NCI-H1436 (cell line): Measurements from ENCODE around the gene TRMU.

Experiments used
- DNase-seq: peaks from one replicate; lab custom pipeline; 2025; lab: John Stamatoyannopoulos, UW

The TRMU gene

GRCh38 chr22:46369716-46370583 is 34.4 kb downstream of the TRMU start:
- DNase-seq = no peak

- no peak for DNase-seq
Measured at GRCh38 chr22:46370584-46371291, 35.2 kb downstream of the TRMU start.

- no peak for DNase-seq
Measured at GRCh38 chr22:46371623-46372226, 36.2 kb downstream of the TRMU start.

DNA sequence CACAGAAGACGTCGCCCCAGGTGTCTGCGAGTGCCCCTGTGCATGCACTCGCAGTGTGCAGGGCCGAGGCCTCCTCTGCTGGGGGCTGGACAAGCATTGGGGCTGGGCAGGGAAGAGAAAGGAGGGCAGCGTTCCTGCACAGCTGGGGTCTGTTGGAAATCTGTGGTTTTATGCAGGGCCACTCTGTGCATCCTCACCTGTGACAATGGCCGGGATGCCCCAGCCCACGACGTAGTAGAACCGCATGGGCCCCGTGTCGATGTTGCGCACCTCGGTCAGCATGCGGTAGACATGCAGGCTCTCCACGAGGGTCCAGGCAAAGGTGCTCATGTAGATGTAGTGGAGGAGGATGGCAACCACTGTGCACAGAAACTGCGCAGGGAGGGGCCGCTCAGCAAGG is 37.2 kb downstream of the TRMU start:
- no peak for DNase-seq

GRCh38 chr22:46373159-46373558 is 37.6 kb downstream of the TRMU start:
- no peak for DNase-seq

DNA sequence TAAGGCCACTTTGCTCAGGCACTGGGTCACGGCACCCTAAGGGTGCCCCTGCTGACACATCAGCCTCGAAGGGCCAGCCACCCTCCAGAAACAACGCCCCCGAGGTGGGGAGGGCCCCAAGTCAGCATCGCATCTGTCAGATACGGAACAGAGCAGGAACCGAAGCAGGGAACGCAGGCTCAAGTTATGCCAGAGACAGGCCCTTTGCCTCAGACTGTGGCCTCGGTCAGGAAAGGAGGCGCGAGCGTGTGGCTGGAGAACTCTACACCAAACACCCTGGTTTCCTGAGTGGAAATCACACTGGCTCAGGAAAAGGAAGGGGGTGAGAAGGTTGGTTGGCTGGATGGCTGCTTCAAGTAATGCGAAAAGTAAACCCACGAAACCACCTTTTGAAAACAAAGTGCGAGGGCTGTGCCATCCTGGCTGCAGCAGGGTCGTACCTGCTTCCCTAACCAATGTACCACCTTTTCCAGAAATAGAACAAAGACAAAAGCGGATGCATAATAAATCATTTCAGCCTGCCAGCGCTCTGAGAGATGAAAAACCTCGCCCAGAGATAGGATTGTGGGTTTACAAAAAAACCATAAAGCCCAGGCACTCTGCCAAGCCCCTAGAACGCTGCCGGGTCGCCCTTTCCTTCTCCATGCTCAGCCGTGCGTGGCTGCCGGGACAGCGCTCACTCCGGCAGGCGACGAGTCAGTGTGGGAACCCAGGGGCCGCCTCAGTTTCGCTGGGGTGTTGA is 38.6 kb downstream of the TRMU start:
- DNase-seq = no peak

- no peak for DNase-seq
Measured at GRCh38 chr22:46374663-46375474, 39.4 kb downstream of the TRMU start.

- DNase-seq = no peak
Measured at GRCh38 chr22:46376111-46376510, 40.6 kb downstream of the TRMU start.

- no peak for DNase-seq
Measured at GRCh38 chr22:46376908-46377524, 41.5 kb downstream of the TRMU start.

GRCh38 chr22:46377525-46378425 is 42.3 kb downstream of the TRMU start:
- no peak for DNase-seq

GRCh38 chr22:46378426-46379065 is 43.0 kb downstream of the TRMU start:
- DNase-seq = no peak

DNA sequence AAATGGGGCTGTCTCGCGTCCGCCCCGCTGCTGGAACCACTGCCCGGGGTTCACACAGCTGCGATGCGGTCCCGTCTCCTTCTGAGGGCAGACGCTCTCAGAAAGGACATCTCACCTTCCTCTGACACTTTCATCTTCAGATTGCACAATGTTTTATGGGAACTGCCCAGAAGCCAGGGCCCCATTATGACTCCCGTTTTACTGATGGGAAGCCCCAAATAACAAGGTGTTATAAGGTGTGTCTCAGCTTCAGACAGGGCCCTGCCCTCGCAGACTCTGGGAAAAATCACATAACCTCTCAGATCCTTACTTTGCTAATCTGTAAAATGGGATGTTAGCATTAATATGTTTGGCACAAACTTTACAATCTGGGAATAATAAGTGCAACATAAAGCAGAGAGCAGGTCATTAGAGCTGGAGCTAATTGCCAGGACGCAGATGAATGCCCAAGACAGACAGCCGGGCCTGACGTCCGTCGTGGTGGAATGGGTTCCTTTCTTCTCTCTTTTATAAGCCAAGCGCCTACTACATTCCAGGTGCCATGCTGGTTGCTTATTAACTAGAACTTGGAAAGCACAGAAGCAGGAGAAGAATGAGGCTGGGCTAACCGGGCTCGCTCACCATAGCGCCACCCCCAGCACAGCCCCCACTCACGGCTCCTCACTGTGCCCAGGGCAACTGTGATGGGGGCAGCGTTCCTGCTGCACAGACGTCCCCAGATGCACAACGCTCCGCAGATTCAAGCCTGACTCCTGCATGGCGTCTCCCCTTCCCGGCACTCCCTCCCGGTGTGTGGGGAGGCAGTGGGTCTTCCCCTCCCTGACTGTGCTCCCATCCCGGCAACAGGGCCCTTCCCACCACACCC is 43.8 kb downstream of the TRMU start:
- DNase-seq = no peak

- DNase-seq = no peak
Measured at GRCh38 chr22:46380069-46380468, 44.6 kb downstream of the TRMU start.

GRCh38 chr22:46380581-46380980 is 45.1 kb downstream of the TRMU start:
- no peak for DNase-seq

- DNase-seq = no peak
Measured at GRCh38 chr22:46381142-46381541, 45.6 kb downstream of the TRMU start.

DNA sequence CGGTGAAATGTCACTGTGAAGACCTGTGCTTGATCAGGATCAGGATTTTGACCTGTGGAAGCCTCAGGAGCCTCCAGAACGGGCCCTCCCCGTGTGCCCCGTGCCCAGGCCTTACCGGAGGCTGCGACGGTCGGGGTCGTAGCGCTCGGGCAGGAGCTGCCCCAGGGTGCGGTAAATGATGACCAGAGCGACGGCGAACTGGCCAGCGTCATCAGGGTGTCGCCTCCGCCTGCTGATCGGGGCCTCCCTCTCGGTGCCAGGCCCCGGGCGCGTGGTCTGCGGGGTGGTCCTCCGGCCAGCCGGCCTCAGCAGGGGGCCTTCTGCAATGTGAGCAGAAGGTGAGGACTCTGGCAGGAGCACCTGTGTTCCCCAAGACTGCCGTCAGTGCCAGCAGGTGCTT is 46.2 kb downstream of the TRMU start:
- DNase-seq = no peak

- no peak for DNase-seq
Measured at GRCh38 chr22:46382524-46382923, 47.0 kb downstream of the TRMU start.

DNA sequence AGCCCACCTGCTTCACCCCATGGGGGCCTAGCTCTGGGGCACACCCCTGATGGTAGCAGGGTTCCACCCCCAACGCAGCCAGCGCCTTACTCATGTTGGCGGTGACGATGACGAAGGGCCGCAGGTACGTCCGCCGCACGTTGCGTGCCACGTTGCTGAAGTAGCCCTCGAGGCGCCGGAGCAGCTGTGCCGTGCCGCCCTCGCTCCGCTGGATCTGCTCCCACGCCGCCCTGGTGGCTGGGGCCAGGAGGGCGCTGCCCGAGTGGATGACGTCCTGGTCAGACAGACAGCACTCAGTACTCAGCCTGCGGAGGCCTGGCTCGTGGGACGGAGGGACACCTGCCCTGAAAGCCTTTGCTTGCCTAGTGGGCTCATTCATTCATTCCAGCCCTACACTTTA is 50.8 kb downstream of the TRMU start:
- DNase-seq = no peak
